Stimulated activated naive CD8-positive, alpha-beta T cell treated with anti-CD3 and anti-CD28 coated beads, Interleukin-15, Interleukin-2, amounts not matched to agents 100 ng/mL and 50 ng/mL, for 24 hours (primary cell): Measurements from ENCODE around the gene VWDE.

ENCODE experiments used
- H3K27ac Mint-ChIP-seq: one replicate; pipeline ENCODE4 v1.8.0; 2021; ENCODE audit warnings: mild to moderate bottlenecking, mixed read lengths
- H3K27me3 Mint-ChIP-seq: one replicate; pipeline ENCODE4 v1.8.0; 2021; ENCODE audit warnings: mixed read lengths
- H3K36me3 Mint-ChIP-seq: one replicate; pipeline ENCODE4 v1.8.0; 2021; ENCODE audit warnings: low read depth, mixed read lengths
- H3K4me1 Mint-ChIP-seq: one replicate; pipeline ENCODE4 v1.8.0; 2021; ENCODE audit warnings: low read depth, mixed read lengths
- H3K4me3 Mint-ChIP-seq: one replicate; pipeline ENCODE4 v1.8.0; 2021; ENCODE audit warnings: mild to moderate bottlenecking, mixed read lengths
- H3K9me3 Mint-ChIP-seq: one replicate; pipeline ENCODE4 v1.8.0; 2021; ENCODE audit warnings: mixed read lengths

The VWDE gene

GRCh38 chr7:12296051-12296570 lies 107.6 kb downstream of the VWDE start:
- Mint-ChIP-seq H3K36me3 (no peaks in the 10 kb centered on the region), H3K4me3 (no peak overlapping the region), H3K4me1 (no peaks in the 10 kb centered on the region), H3K27ac (no peak overlapping the region), H3K9me3 (peaks cover 2% of the 10 kb centered on the region), H3K27me3 (no peaks in the 10 kb centered on the region)

GRCh38 chr7:12294701-12295100 lies 109.0 kb downstream of the VWDE start:
- Mint-ChIP-seq H3K27me3 (no peaks in the 10 kb centered on the region), H3K4me3 (no peak overlapping the region), H3K27ac (no peak overlapping the region), H3K9me3 (peaks cover 4% of the 10 kb centered on the region), H3K36me3 (no peaks in the 10 kb centered on the region), H3K4me1 (no peaks in the 10 kb centered on the region)

GRCh38 chr7:12291870-12292269 lies 111.8 kb downstream of the VWDE start:
- Mint-ChIP-seq H3K9me3 (peaks cover 4% of the 10 kb centered on the region), H3K27ac (no peak overlapping the region), H3K4me3 (no peak overlapping the region), H3K27me3 (peaks cover 4% of the 10 kb centered on the region), H3K4me1 (no peaks in the 10 kb centered on the region), H3K36me3 (no peaks in the 10 kb centered on the region)

GRCh38 chr7:12290761-12291160 lies 112.9 kb downstream of the VWDE start:
- H3K9me3 Mint-ChIP-seq, result peaks cover 4% of the 10 kb centered on the region
- H3K27ac Mint-ChIP-seq, result no peak overlapping the region
- no peaks in the 10 kb centered on the region for H3K4me1 Mint-ChIP-seq
- H3K4me3 Mint-ChIP-seq, result no peak overlapping the region
- H3K36me3 Mint-ChIP-seq, result no peaks in the 10 kb centered on the region
- peaks cover 4% of the 10 kb centered on the region for H3K27me3 Mint-ChIP-seq

GRCh38 chr7:12289996-12290395 lies 113.7 kb downstream of the VWDE start:
- H3K36me3 Mint-ChIP-seq, result no peaks in the 10 kb centered on the region
- no peaks in the 10 kb centered on the region for H3K4me1 Mint-ChIP-seq
- no peak overlapping the region for H3K4me3 Mint-ChIP-seq
- H3K9me3 Mint-ChIP-seq, result peaks cover 4% of the 10 kb centered on the region
- peaks cover 4% of the 10 kb centered on the region for H3K27me3 Mint-ChIP-seq
- no peak overlapping the region for H3K27ac Mint-ChIP-seq

- Mint-ChIP-seq H3K4me1 (no peaks in the 10 kb centered on the region), H3K4me3 (no peak overlapping the region), H3K9me3 (peaks cover 4% of the 10 kb centered on the region), H3K36me3 (no peaks in the 10 kb centered on the region), H3K27ac (no peak overlapping the region), H3K27me3 (peaks cover 11% of the 10 kb centered on the region)
These were observed 115.8 kb downstream of the VWDE start for GRCh38 chr7:12287901-12288300.

- H3K27ac Mint-ChIP-seq, result no peak overlapping the region
- H3K27me3 Mint-ChIP-seq, result peaks cover 13% of the 10 kb centered on the region
- no peaks in the 10 kb centered on the region for H3K36me3 Mint-ChIP-seq
- peaks cover 16% of the 10 kb centered on the region for H3K9me3 Mint-ChIP-seq
- no peak overlapping the region for H3K4me3 Mint-ChIP-seq
- no peaks in the 10 kb centered on the region for H3K4me1 Mint-ChIP-seq
These were observed 122.6 kb downstream of the VWDE start for GRCh38 chr7:12281038-12281437.
